HEK293 (cell line): ENCODE data around the gene PCDHGC4.

Experiments used
- CTCF ChIA-PET: fragments of 350-600 bp; formaldehyde crosslinking; extraction: SDS; loops from one replicate; lab custom pipeline; 2021; ENCODE audit warnings: antibody characterized with exemption; lab: Yijun Ruan, JAX
- POLR2A ChIA-PET: fragments of 300-600 bp; formaldehyde crosslinking; extraction: SDS; loops from one replicate; lab custom pipeline; 2020; ENCODE audit warnings: antibody characterized with exemption, inconsistent platforms; lab: Yijun Ruan, JAX
- H3K27ac ChIP-seq: fragments of 200-500 bp; sonication (Bioruptor generic); 2 replicates; pipeline ENCODE4 v1.5.1; 2014; ENCODE audit warnings: low read depth, low read length, control low read depth, inconsistent platforms; ENCODE audit errors: extremely low read depth
- H3K36me3 ChIP-seq, 2 experiments: fragments of 200-500 bp in 1 of 2; sonication (Bioruptor generic) in 1 of 2; 1 replicate in 1 of 2; 2 replicates in 1 of 2; pipeline ENCODE4 v1.5.1; 2014 to 2017; ENCODE audit warnings: inconsistent platforms in 2 of 2, low read length in 2 of 2; ENCODE audit not compliant: control insufficient read depth in 2 of 2, insufficient read depth in 1 of 2
- H3K4me1 ChIP-seq: fragments of 200-500 bp; sonication (Bioruptor generic); 2 replicates; pipeline ENCODE4 v1.5.1; 2014; ENCODE audit warnings: mild to moderate bottlenecking, low read length, inconsistent platforms; ENCODE audit not compliant: control insufficient read depth, insufficient read depth
- H3K4me3 ChIP-seq: 2 replicates; pipeline ENCODE4 v1.5.1; 2011; ENCODE audit warnings: low read depth, mild to moderate bottlenecking, control low read depth, low read length, moderate library complexity
- H3K9me3 ChIP-seq: fragments of 200-500 bp; sonication (Bioruptor generic); 2 replicates; pipeline ENCODE4 v1.5.1; 2014; ENCODE audit warnings: low read depth, low read length, inconsistent platforms; ENCODE audit not compliant: control insufficient read depth, insufficient read depth
- GLI2 ChIP-seq: fragments of 450-650 bp; formaldehyde crosslinking; IDR thresholded peaks from 2 replicates; pipeline ENCODE4; 2017; ENCODE audit warnings: missing biosample characterization, missing genetic modification characterization, low read depth, borderline replicate concordance
- HOXC10 ChIP-seq: sonication (generic); formaldehyde crosslinking; IDR thresholded peaks from 2 replicates; pipeline ENCODE4 v1.8.1; 2023; ENCODE audit warnings: mild to moderate bottlenecking, missing genetic modification reagents
- KLF7 ChIP-seq: fragments of 450-650 bp; formaldehyde crosslinking; IDR thresholded peaks from 2 replicates; pipeline ENCODE4 v1.5.1; 2016; ENCODE audit warnings: missing biosample characterization, missing genetic modification characterization, borderline replicate concordance
- MYNN ChIP-seq: fragments of 450-650 bp; formaldehyde crosslinking; IDR thresholded peaks from 2 replicates; pipeline ENCODE4 v1.5.1; 2016; ENCODE audit warnings: missing biosample characterization, missing genetic modification characterization, borderline replicate concordance
- REST ChIP-seq: fragments of 450-650 bp; formaldehyde crosslinking; IDR thresholded peaks from 2 replicates; pipeline ENCODE4 v1.5.1; 2016; ENCODE audit warnings: missing biosample characterization, missing genetic modification characterization
- ZFHX2 ChIP-seq: fragments of 450-650 bp; formaldehyde crosslinking; conservative IDR thresholded peaks from 2 replicates; pipeline ENCODE4 v1.5.1; 2016; ENCODE audit warnings: missing biosample characterization, missing genetic modification characterization
- ZNF112 ChIP-seq: fragments of 450-650 bp; formaldehyde crosslinking; IDR thresholded peaks from 2 replicates; pipeline ENCODE4 v1.5.0; 2017; ENCODE audit warnings: missing biosample characterization, missing genetic modification characterization
- ZNF174 ChIP-seq: fragments of 450-650 bp; formaldehyde crosslinking; IDR thresholded peaks from 2 replicates; pipeline ENCODE4 v1.5.0; 2017; ENCODE audit warnings: missing biosample characterization, mild to moderate bottlenecking, missing genetic modification characterization
- ZNF2 ChIP-seq: fragments of 450-650 bp; formaldehyde crosslinking; IDR thresholded peaks from 2 replicates; pipeline ENCODE4 v1.5.1; 2016; ENCODE audit warnings: missing biosample characterization, missing genetic modification characterization
- ZNF214 ChIP-seq: fragments of 450-650 bp; formaldehyde crosslinking; IDR thresholded peaks from 2 replicates; pipeline ENCODE4 v1.5.1; 2017; ENCODE audit warnings: missing biosample characterization, mild to moderate bottlenecking, missing genetic modification characterization, borderline replicate concordance
- ZNF23 ChIP-seq: fragments of 450-650 bp; formaldehyde crosslinking; IDR thresholded peaks from 2 replicates; pipeline ENCODE4 v1.5.1; 2016; ENCODE audit warnings: missing biosample characterization, missing genetic modification characterization, borderline replicate concordance
- ZNF426 ChIP-seq: fragments of 450-650 bp; formaldehyde crosslinking; IDR thresholded peaks from 2 replicates; pipeline ENCODE4 v1.5.1; 2017; ENCODE audit warnings: missing biosample characterization, missing genetic modification characterization, mild to moderate bottlenecking, inconsistent platforms, moderate library complexity
- ZNF501 ChIP-seq: fragments of 450-650 bp; formaldehyde crosslinking; IDR thresholded peaks from 2 replicates; pipeline ENCODE4 v1.5.1; 2016; ENCODE audit warnings: missing biosample characterization, missing genetic modification characterization
- ZNF548 ChIP-seq: fragments of 450-650 bp; formaldehyde crosslinking; IDR thresholded peaks from 2 replicates; pipeline ENCODE4 v1.5.1; 2016; ENCODE audit warnings: missing biosample characterization, missing genetic modification characterization
- ZNF623 ChIP-seq: fragments of 450-650 bp; formaldehyde crosslinking; IDR thresholded peaks from 2 replicates; pipeline ENCODE4 v1.5.1; 2016; ENCODE audit warnings: missing biosample characterization, missing genetic modification characterization
- ZNF791 ChIP-seq: fragments of 450-650 bp; formaldehyde crosslinking; IDR thresholded peaks from 2 replicates; pipeline ENCODE4 v1.5.1; 2016; ENCODE audit warnings: missing biosample characterization, missing genetic modification characterization
- ZNF792 ChIP-seq: fragments of 450-650 bp; formaldehyde crosslinking; IDR thresholded peaks from 2 replicates; pipeline ENCODE4 v1.5.1; 2016; ENCODE audit warnings: missing biosample characterization, missing genetic modification characterization
- ZSCAN23 ChIP-seq: fragments of 450-650 bp; formaldehyde crosslinking; IDR thresholded peaks from 2 replicates; pipeline ENCODE4 v1.5.1; 2016; ENCODE audit warnings: missing biosample characterization, missing genetic modification characterization
- ZSCAN4 ChIP-seq: fragments of 450-650 bp; formaldehyde crosslinking; IDR thresholded peaks from 2 replicates; pipeline ENCODE4 v1.5.1; 2017; ENCODE audit warnings: missing biosample characterization, missing genetic modification characterization

The PCDHGC4 gene

GRCh38 chr5:141477044-141477575 lies 7.7 kb upstream of the PCDHGC4 start:
- POLR2A ChIA-PET, result interaction anchor here (0.8 to 1.8 kb wide), 4 partner anchors 8 to 37 kb away, joined by 3 to 11 read pairs (median 7); partner anchors contain the start of genes PCDHGC4 and PCDHGC5
- TF ChIP-seq GLI2 (no peak), ZNF426 (no peak), ZSCAN23 (tag by site-specific recombination) (no peak), ZFHX2 (tag by site-specific recombination) (no peak)
- TF ChIP-seq, all 188 proteins: peak for 0
- Histone ChIP-seq H3K4me1 (0 out of 2 replicates have a peak, but pooled peaks cover 4% of the 10 kb centered on the region), H3K27ac (no peak overlapping the region), H3K9me3 (no peaks in the 10 kb centered on the region), H3K36me3 (no peaks in the 10 kb centered on the region), H3K4me3 (peak overlapping the region; percentile 44; the same call in 1 of the 2 replicates)
- CTCF ChIA-PET, result interaction anchor here (1.0 to 2.3 kb wide), 6 partner anchors 12 to 56 kb away, joined by 3 to 16 read pairs (median 8); partner anchors contain the start of gene PCDHGA11

- Histone ChIP-seq H3K4me3 (no peak overlapping the region), H3K36me3 (no peaks in the 10 kb centered on the region), H3K27ac (no peak overlapping the region), H3K4me1 (0 out of 2 replicates have a peak, but pooled peaks cover 4% of the 10 kb centered on the region), H3K9me3 (no peaks in the 10 kb centered on the region)
- ChIA-PET CTCF (interaction anchor here (0.5 to 2.3 kb wide), 4 partner anchors 47 to 80 kb away, joined by 3 to 11 read pairs (median 5); partner anchors contain the start of gene PCDHGA11), POLR2A (no interaction called here)
- TF ChIP-seq ZNF791 (tag by site-specific recombination) (no peak), ZNF174 (no peak), ZNF214 (tag by site-specific recombination) (no peak), ZSCAN4 (no peak), ZNF623 (no peak), ZNF2 (tag by site-specific recombination) (no peak), HOXC10 (CRISPR knock-in tag) (no peak), ZSCAN23 (tag by site-specific recombination) (no peak), REST (tag by site-specific recombination) (no peak), MYNN (tag by site-specific recombination) (no peak), ZNF23 (tag by site-specific recombination) (no peak), ZNF792 (no peak), ZNF501 (tag by site-specific recombination) (no peak), ZNF548 (tag by site-specific recombination) (no peak), KLF7 (tag by site-specific recombination) (no peak), ZNF112 (no peak)
Observed at GRCh38 chr5:141477815-141478214, 7.0 kb upstream of the PCDHGC4 start.
